ENCODE measurements around the gene ASPHD2. TPM values are rescaled to one million over a fixed set of nuclear protein-coding genes. Genes with fewer than 3 reads are reported as not detected.
A peak's percentile ranks its signal among the peaks of the same experiment; 100 is the strongest.

The ASPHD2 gene
- total RNA-seq, 1 experiment from 2014 or later: 0.44 TPM

DNA sequence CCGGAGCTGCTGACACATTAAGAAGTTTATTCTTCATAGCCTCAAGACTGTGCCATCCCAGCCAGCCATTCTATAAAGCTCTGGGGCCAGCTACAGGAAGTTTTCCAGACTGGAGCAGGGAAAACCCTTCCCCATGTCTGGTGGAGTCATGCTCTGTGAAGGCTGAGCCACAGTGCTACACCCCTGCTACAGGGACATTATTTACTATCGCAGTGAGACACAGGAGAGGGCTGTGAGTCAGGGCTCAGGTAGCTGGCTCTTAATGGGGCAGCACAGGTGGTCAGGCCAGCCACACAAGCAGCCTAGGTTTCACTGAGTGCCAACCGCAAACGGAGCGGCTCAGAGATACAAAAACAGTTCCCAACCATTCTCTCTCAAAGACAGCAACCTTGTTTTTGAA, 42.5 kb downstream of the ASPHD2 start:
- BruUV-seq (replicated peaks): no TSS peak
- intact Hi-C loops (cut with micrococcal nuclease; ENCODE audit: unreplicated experiment): no loop called here
- H3K9me3 ChIP-seq (ENCODE audit: insufficient read depth, low read depth): no peaks in the 10 kb centered on the region
- no peaks in the 10 kb centered on the region for H3K4me1 ChIP-seq (replicated peaks; ENCODE audit: insufficient read depth)
- H3K4me3 ChIP-seq: no peak overlapping the region
- ChIA-PET POLR2A (ENCODE audit: unreplicated experiment) (no interaction called here), CTCF (no interaction called here)
- no peaks in the 10 kb centered on the region for H4K20me1 ChIP-seq (ENCODE audit: insufficient read depth)
- H3K36me3 ChIP-seq (ENCODE audit: low read depth): peaks cover 21% of the 10 kb centered on the region
- no peaks in the 10 kb centered on the region for H3K9me2 ChIP-seq (ENCODE audit: insufficient read depth)
- no peaks in the 10 kb centered on the region for H3F3A ChIP-seq (ENCODE audit: insufficient read depth, low read depth)
- H3K79me2 ChIP-seq (ENCODE audit: low read depth): no peaks in the 10 kb centered on the region
- no peak overlapping the region for H3K4me2 ChIP-seq
- TF ChIP-seq, protein P1, sequence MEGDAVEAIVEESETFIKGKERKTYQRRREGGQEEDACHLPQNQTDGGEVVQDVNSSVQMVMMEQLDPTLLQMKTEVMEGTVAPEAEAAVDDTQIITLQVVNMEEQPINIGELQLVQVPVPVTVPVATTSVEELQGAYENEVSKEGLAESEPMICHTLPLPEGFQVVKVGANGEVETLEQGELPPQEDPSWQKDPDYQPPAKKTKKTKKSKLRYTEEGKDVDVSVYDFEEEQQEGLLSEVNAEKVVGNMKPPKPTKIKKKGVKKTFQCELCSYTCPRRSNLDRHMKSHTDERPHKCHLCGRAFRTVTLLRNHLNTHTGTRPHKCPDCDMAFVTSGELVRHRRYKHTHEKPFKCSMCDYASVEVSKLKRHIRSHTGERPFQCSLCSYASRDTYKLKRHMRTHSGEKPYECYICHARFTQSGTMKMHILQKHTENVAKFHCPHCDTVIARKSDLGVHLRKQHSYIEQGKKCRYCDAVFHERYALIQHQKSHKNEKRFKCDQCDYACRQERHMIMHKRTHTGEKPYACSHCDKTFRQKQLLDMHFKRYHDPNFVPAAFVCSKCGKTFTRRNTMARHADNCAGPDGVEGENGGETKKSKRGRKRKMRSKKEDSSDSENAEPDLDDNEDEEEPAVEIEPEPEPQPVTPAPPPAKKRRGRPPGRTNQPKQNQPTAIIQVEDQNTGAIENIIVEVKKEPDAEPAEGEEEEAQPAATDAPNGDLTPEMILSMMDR (conservative IDR thresholded peaks at IDR 0.05): no peak
- TF ChIP-seq EZH2 (IDR thresholded peaks at IDR 0.05; ENCODE audit: low read depth): no peak
- peak in 1 of 2 experiments; percentile 38 for DNase-seq
- H3K27me3 ChIP-seq (ENCODE audit: insufficient read depth, low read depth): no peaks in the 10 kb centered on the region
- H2AFZ ChIP-seq: no peak overlapping the region
- H3K27ac ChIP-seq: no peak overlapping the region

DNA sequence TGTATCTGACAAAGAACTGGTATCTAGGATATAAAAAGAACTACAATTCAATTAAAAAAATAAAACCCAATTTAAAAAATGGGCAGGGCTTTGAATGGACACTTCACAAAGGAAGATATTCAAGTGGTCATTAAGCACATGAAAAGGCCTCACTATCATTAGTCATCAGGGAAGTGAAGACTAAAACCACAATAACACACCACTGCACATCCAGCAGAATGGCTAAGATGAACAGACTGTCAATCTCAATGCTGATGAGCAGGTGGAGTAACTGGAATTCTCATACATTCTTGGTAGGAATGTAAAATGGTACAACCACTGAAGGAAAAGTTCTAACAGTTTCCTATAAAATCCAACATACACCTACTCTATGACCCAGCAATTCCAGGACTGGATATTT, 45.6 kb downstream of the ASPHD2 start:
- H3K36me3 ChIP-seq (ENCODE audit: low read depth): peaks cover 8% of the 10 kb centered on the region; the same call in 1 of the 2 replicates

DNA sequence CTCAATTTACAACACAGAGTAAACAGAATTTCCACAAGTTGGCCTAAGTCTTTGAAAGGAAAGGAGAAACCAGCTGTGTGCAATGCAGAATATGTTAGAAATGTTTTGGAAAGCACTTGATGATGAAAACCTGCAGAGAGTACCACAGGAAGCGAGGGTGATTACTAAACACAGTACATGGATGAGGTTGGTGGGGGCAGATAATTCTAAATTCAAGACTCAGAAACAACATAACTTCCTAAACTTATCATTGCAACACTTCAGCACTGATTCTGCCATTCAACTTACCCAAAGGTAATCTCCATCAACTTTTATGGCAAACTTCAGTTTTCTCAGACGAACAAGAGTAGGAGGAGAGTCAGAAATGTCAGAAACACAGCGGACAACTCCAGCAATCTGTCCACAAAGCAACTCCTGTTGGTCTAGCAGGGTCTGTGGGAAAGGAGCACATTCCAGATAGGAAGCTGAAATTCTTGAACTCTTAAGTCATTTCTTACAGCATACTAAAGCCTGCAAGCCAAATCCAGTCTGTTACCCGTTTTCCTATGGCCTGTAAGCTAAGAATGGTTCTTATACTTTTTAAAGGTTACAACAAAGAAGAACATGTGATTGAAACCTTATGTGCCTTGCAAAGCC, 47.8 kb downstream of the ASPHD2 start:
- H3K27me3 ChIP-seq (ENCODE audit: insufficient read depth, low read depth): no peaks in the 10 kb centered on the region
- 0 out of 2 replicates have a peak, but pooled peaks cover 2% of the 10 kb centered on the region for H3K36me3 ChIP-seq (ENCODE audit: low read depth)
- H3K9me3 ChIP-seq (ENCODE audit: insufficient read depth, low read depth): no peaks in the 10 kb centered on the region
- H3K4me3 ChIP-seq: no peak overlapping the region
- H3K9me2 ChIP-seq (ENCODE audit: insufficient read depth): no peaks in the 10 kb centered on the region
- intact Hi-C loops (cut with micrococcal nuclease; ENCODE audit: unreplicated experiment): no loop called here
- ChIA-PET POLR2A (ENCODE audit: unreplicated experiment) (no interaction called here), CTCF (no interaction called here)
- H3K4me1 ChIP-seq (replicated peaks; ENCODE audit: insufficient read depth): peaks cover 6% of the 10 kb centered on the region; the same call in 1 of the 2 replicates
- H3K27ac ChIP-seq: no peak overlapping the region
- no peaks in the 10 kb centered on the region for H3F3A ChIP-seq (ENCODE audit: insufficient read depth, low read depth)
- no peak overlapping the region for H3K4me2 ChIP-seq
- BruUV-seq (replicated peaks): no TSS peak
- H2AFZ ChIP-seq: no peak overlapping the region
- TF ChIP-seq, protein P1 (conservative IDR thresholded peaks at IDR 0.05): no peak
- TF ChIP-seq EZH2 (IDR thresholded peaks at IDR 0.05; ENCODE audit: low read depth): no peak
- DNase-seq: no peak
- peaks cover 2% of the 10 kb centered on the region; the same call in 1 of the 2 replicates for H3K79me2 ChIP-seq (ENCODE audit: low read depth)
- no peaks in the 10 kb centered on the region; the same call in 1 of the 2 replicates for H4K20me1 ChIP-seq (ENCODE audit: insufficient read depth)

More for the DNA sequence above, 45.6 kb downstream of the ASPHD2 start:
- no peaks in the 10 kb centered on the region; the same call in 1 of the 2 replicates for H4K20me1 ChIP-seq (ENCODE audit: insufficient read depth)
- ChIA-PET POLR2A (ENCODE audit: unreplicated experiment) (no interaction called here), CTCF (no interaction called here)
- H3K4me2 ChIP-seq: no peak overlapping the region
- TF ChIP-seq EZH2 (IDR thresholded peaks at IDR 0.05; ENCODE audit: low read depth): no peak
- no peak overlapping the region for H3K4me3 ChIP-seq
- no peaks in the 10 kb centered on the region for H3K4me1 ChIP-seq (replicated peaks; ENCODE audit: insufficient read depth)
- no peaks in the 10 kb centered on the region for H3K79me2 ChIP-seq (ENCODE audit: low read depth)
- H3F3A ChIP-seq (ENCODE audit: insufficient read depth, low read depth): no peaks in the 10 kb centered on the region
- no peak for DNase-seq
- H2AFZ ChIP-seq: no peak overlapping the region
- intact Hi-C loops (cut with micrococcal nuclease; ENCODE audit: unreplicated experiment): no loop called here
- no peak overlapping the region for H3K27ac ChIP-seq
- no TSS peak for BruUV-seq (replicated peaks)
- no peaks in the 10 kb centered on the region for H3K27me3 ChIP-seq (ENCODE audit: insufficient read depth, low read depth)
- no peaks in the 10 kb centered on the region for H3K9me3 ChIP-seq (ENCODE audit: insufficient read depth, low read depth)
- no peaks in the 10 kb centered on the region for H3K9me2 ChIP-seq (ENCODE audit: insufficient read depth)

Data from PC-9 (cell line).